Prostate gland (tissue), 2 donors: ENCODE data around the gene SPCS1. TPM values are rescaled to one million over a fixed set of nuclear protein-coding genes. Genes with fewer than 3 reads are reported as not detected.

Source experiments
- DNase-seq: peaks from one replicate; pipeline ENCODE4 v3.0.0-alpha.2; 2019; ENCODE audit warnings: low spot score
- H3K27ac ChIP-seq, 2 donors: fragments of 200-600 bp; sonication (generic); 2 replicates each; pipeline ENCODE4 v1.5.1; 2017 to 2019
- H3K27me3 ChIP-seq: fragments of 200-600 bp; sonication (generic); replicated peaks from 2 replicates; pipeline ENCODE4 v1.5.1; 2019; ENCODE audit not compliant: insufficient read depth
- H3K36me3 ChIP-seq, 2 donors: fragments of 200-600 bp; sonication (generic); 1 replicate in 1 of 2; 2 replicates in 1 of 2; pipeline versions ENCODE4 v1.5.1 to v1.8.1; 2017 to 2019
- H3K4me1 ChIP-seq: fragments of 200-600 bp; sonication (generic); replicated peaks from 2 replicates; pipeline ENCODE4 v1.5.1; 2019
- H3K4me3 ChIP-seq, 2 donors: fragments of 200-600 bp; sonication (generic); 2 replicates each; pipeline ENCODE4 v1.5.1; 2017 to 2019
- H3K9me3 ChIP-seq: fragments of 200-600 bp; sonication (generic); 2 replicates; pipeline ENCODE4 v1.5.1; 2017
- CTCF ChIP-seq, 4 experiments: fragments of 200-600 bp in 2 of 4; fragments of 450-650 bp in 2 of 4; sonication (generic) in 2 of 4; IDR thresholded peaks; 1 replicate in 3 of 4; 2 replicates in 1 of 4; pipeline ENCODE4 v1.5.1; 2016 to 2019; ENCODE audit warnings: antibody characterized with exemption in 4 of 4, mild to moderate bottlenecking in 2 of 4, moderate library complexity in 2 of 4
- POLR2A ChIP-seq: fragments of 450-650 bp; IDR thresholded peaks from one replicate; pipeline ENCODE4 v1.6.1; 2016; ENCODE audit warnings: antibody characterized with exemption, mild to moderate bottlenecking
- POLR2AphosphoS5 ChIP-seq: sonication (generic); formaldehyde crosslinking; IDR thresholded peaks from one replicate; pipeline ENCODE4 v1.6.1; 2017; ENCODE audit warnings: antibody characterized with exemption
- WGBS: methylation state at CpG from one replicate; pipeline ENCODE4 v1.1.5; 2018; 5-methylcytosine and 5-hydroxymethylcytosine counted together
- intact Hi-C: fragments of 100-400 bp; cut with DNase I; formaldehyde crosslinking; loops from one replicate; pipeline ENCODE4 v1.14.2; 2022
- total RNA-seq, 2 donors: library from RNA; depleted of rRNA; stranded (reverse); fragments of >200 nt; gene quantifications; one replicate each; pipeline ENCODE4 v1.1.0, GENCODE V29; 2016

Gene SPCS1
- total RNA-seq, 2 donors from 2014 or later = 144 to 296 TPM

- DNase-seq = no peak
- intact Hi-C loops = no loop called here
- no peaks in the 10 kb centered on the region for H3K27me3 ChIP-seq
- no peak overlapping the region for H3K27ac ChIP-seq
- no peaks in the 10 kb centered on the region for H3K9me3 ChIP-seq
- TF ChIP-seq POLR2AphosphoS5 = no peak
- no peak for TF ChIP-seq CTCF (IDR thresholded peaks at IDR 0.05)
- no peak for TF ChIP-seq POLR2A
- H3K4me3 ChIP-seq = no peak overlapping the region
- WGBS = 77% methylated on average over 2 of the region's 2 CpGs
- H3K4me1 ChIP-seq = peaks cover 6% of the 10 kb centered on the region
- H3K36me3 ChIP-seq = no peaks in the 10 kb centered on the region
Observed at GRCh38 chr3:52710512-52710911, 4.6 kb downstream of the SPCS1 start.

GRCh38 chr3:52712291-52713212 lies 6.6 kb downstream of the SPCS1 start:
- TF ChIP-seq POLR2AphosphoS5 = no peak
- TF ChIP-seq CTCF (IDR thresholded peaks at IDR 0.05) = no peak
- no peak for TF ChIP-seq POLR2A
- H3K4me1 ChIP-seq = peaks cover 2% of the 10 kb centered on the region
- no peak for DNase-seq
- no peak overlapping the region for H3K4me3 ChIP-seq
- intact Hi-C loops = no loop called here
- WGBS = 92% methylated on average over 17 of the region's 17 CpGs
- no peaks in the 10 kb centered on the region for H3K36me3 ChIP-seq
- H3K9me3 ChIP-seq = no peaks in the 10 kb centered on the region
- no peak overlapping the region for H3K27ac ChIP-seq
- no peaks in the 10 kb centered on the region for H3K27me3 ChIP-seq

- no peaks in the 10 kb centered on the region for H3K4me1 ChIP-seq
- no peak for DNase-seq
- no peak overlapping the region for H3K27ac ChIP-seq
- WGBS = 44% methylated on average over 38 of the region's 39 CpGs
- H3K4me3 ChIP-seq = no peak overlapping the region
- no peaks in the 10 kb centered on the region for H3K27me3 ChIP-seq
- TF ChIP-seq POLR2AphosphoS5 = no peak
- TF ChIP-seq CTCF (IDR thresholded peaks at IDR 0.05) = no peak
- TF ChIP-seq POLR2A = no peak
- no peaks in the 10 kb centered on the region for H3K9me3 ChIP-seq
- H3K36me3 ChIP-seq = peaks cover 0 to 2% of the 10 kb centered on the region in 2 donors
- intact Hi-C loops = no loop called here
Observed at GRCh38 chr3:52714335-52715302, 8.7 kb downstream of the SPCS1 start.

- Histone ChIP-seq H3K27ac (no peak overlapping the region), H3K36me3 (peaks cover 0 to 2% of the 10 kb centered on the region in 2 donors), H3K27me3 (no peaks in the 10 kb centered on the region), H3K4me1 (no peaks in the 10 kb centered on the region), H3K9me3 (no peaks in the 10 kb centered on the region), H3K4me3 (no peak overlapping the region)
- no peak for DNase-seq
- no peak for TF ChIP-seq CTCF (IDR thresholded peaks at IDR 0.05)
- no peak for TF ChIP-seq POLR2A
- no peak for TF ChIP-seq POLR2AphosphoS5
- WGBS = 87% methylated on average over 11 of the region's 11 CpGs
- intact Hi-C loops = no loop called here
Observed at GRCh38 chr3:52715714-52716305, 9.9 kb downstream of the SPCS1 start.
